ENCODE measurements around the gene IMMP2L. TPM values are rescaled to one million over a fixed set of nuclear protein-coding genes. Genes with fewer than 3 reads are reported as not detected.

IMMP2L gene
- total RNA-seq, 1 donor from 2014 or later: 29.7 TPM

- no peak for DNase-seq (ENCODE audit: low spot score, unreplicated experiment)
- Mint-ChIP-seq H3K4me1 (ENCODE audit: low read depth) (no peaks in the 10 kb centered on the region), H3K9me3 (ENCODE audit: low read depth) (peaks cover under 1% of the 10 kb centered on the region), H3K4me3 (ENCODE audit: low read depth) (no peak overlapping the region), H3K27ac (no peak overlapping the region), H3K36me3 (ENCODE audit: insufficient read depth) (no peaks in the 10 kb centered on the region), H3K27me3 (no peaks in the 10 kb centered on the region)
- TF ChIP-seq, protein P1, sequence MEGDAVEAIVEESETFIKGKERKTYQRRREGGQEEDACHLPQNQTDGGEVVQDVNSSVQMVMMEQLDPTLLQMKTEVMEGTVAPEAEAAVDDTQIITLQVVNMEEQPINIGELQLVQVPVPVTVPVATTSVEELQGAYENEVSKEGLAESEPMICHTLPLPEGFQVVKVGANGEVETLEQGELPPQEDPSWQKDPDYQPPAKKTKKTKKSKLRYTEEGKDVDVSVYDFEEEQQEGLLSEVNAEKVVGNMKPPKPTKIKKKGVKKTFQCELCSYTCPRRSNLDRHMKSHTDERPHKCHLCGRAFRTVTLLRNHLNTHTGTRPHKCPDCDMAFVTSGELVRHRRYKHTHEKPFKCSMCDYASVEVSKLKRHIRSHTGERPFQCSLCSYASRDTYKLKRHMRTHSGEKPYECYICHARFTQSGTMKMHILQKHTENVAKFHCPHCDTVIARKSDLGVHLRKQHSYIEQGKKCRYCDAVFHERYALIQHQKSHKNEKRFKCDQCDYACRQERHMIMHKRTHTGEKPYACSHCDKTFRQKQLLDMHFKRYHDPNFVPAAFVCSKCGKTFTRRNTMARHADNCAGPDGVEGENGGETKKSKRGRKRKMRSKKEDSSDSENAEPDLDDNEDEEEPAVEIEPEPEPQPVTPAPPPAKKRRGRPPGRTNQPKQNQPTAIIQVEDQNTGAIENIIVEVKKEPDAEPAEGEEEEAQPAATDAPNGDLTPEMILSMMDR (IDR thresholded peaks at IDR 0.05; ENCODE audit: unreplicated experiment): no peak
Observed at GRCh38 chr7:110994028-110994967, 568.0 kb downstream of the IMMP2L start.

GRCh38 chr7:110988890-110989501 is 573.3 kb downstream of the IMMP2L start:
- no peak overlapping the region for H3K4me3 Mint-ChIP-seq (ENCODE audit: low read depth)
- H3K36me3 Mint-ChIP-seq (ENCODE audit: insufficient read depth): no peaks in the 10 kb centered on the region
- no peaks in the 10 kb centered on the region for H3K4me1 Mint-ChIP-seq (ENCODE audit: low read depth)
- TF ChIP-seq, protein P1 (IDR thresholded peaks at IDR 0.05; ENCODE audit: unreplicated experiment): no peak
- H3K27ac Mint-ChIP-seq: no peak overlapping the region
- H3K9me3 Mint-ChIP-seq (ENCODE audit: low read depth): no peaks in the 10 kb centered on the region
- DNase-seq (ENCODE audit: low spot score, unreplicated experiment): no peak
- H3K27me3 Mint-ChIP-seq: no peaks in the 10 kb centered on the region

GRCh38 chr7:110988348-110988747 is 573.9 kb downstream of the IMMP2L start:
- Mint-ChIP-seq H3K9me3 (ENCODE audit: low read depth) (no peaks in the 10 kb centered on the region), H3K27me3 (no peaks in the 10 kb centered on the region), H3K4me3 (ENCODE audit: low read depth) (no peak overlapping the region), H3K4me1 (ENCODE audit: low read depth) (no peaks in the 10 kb centered on the region), H3K36me3 (ENCODE audit: insufficient read depth) (no peaks in the 10 kb centered on the region), H3K27ac (no peak overlapping the region)
- TF ChIP-seq, protein P1 (IDR thresholded peaks at IDR 0.05; ENCODE audit: unreplicated experiment): no peak
- DNase-seq (ENCODE audit: low spot score, unreplicated experiment): no peak

- H3K4me3 Mint-ChIP-seq (ENCODE audit: low read depth): no peak overlapping the region
- H3K9me3 Mint-ChIP-seq (ENCODE audit: low read depth): no peaks in the 10 kb centered on the region
- H3K36me3 Mint-ChIP-seq (ENCODE audit: insufficient read depth): no peaks in the 10 kb centered on the region
- H3K4me1 Mint-ChIP-seq (ENCODE audit: low read depth): no peaks in the 10 kb centered on the region
- TF ChIP-seq, protein P1 (IDR thresholded peaks at IDR 0.05; ENCODE audit: unreplicated experiment): no peak
- no peak overlapping the region for H3K27ac Mint-ChIP-seq
- no peaks in the 10 kb centered on the region for H3K27me3 Mint-ChIP-seq
- DNase-seq (ENCODE audit: low spot score, unreplicated experiment): no peak
Observed at GRCh38 chr7:110987127-110987693, 575.1 kb downstream of the IMMP2L start.

DNA sequence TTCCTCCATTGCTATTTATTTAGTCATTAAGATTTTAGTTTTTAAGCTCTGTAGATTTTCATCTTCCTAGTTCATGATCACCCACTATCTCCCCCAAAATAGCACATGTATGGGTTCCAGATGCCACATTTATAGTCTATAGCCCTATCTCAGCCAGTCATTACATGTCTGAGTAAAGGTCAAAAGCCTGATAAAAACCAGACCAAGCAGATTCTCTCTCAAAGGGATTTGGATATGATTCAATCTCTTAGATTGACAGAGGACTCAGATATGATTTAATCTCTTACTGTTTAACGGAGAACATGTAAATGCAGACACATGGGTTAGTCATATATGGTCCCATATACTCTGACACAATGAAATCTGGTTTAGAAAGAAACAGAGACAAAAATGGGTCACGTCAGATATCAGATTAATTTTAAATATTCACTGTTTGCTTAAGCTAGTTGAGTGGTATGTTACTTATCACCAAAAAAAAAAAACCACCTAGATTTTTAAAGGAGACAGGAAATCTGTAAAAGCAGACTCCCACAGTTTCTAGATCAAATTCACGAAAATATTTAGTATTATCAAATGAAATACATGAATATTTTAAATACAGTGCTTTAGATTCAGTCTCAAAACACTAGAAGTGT is 578.4 kb downstream of the IMMP2L start:
- Mint-ChIP-seq H3K27ac (no peak overlapping the region), H3K9me3 (ENCODE audit: low read depth) (no peaks in the 10 kb centered on the region), H3K36me3 (ENCODE audit: insufficient read depth) (no peaks in the 10 kb centered on the region), H3K4me1 (ENCODE audit: low read depth) (no peaks in the 10 kb centered on the region), H3K27me3 (no peaks in the 10 kb centered on the region), H3K4me3 (ENCODE audit: low read depth) (no peak overlapping the region)
- DNase-seq (ENCODE audit: low spot score, unreplicated experiment): no peak
- TF ChIP-seq, protein P1 (IDR thresholded peaks at IDR 0.05; ENCODE audit: unreplicated experiment): no peak

Data from progenitor cell of endocrine pancreas (in vitro differentiated cells).